OCI-LY3 (cell line): ENCODE data around the gene ESR1.

ENCODE experiments used
- CTCF ChIP-seq: fragments of 200-600, 300-600 bp; sonication (generic); IDR thresholded peaks from 2 replicates; pipeline ENCODE4 v1.5.1; 2014; ENCODE audit warnings: antibody characterized with exemption, low read length, low read depth
- EZH2phosphoT487 ChIP-seq: fragments of 200-600 bp; shearing (Covaris generic); IDR thresholded peaks from 2 replicates; pipeline ENCODE4 v1.6.1; 2018; ENCODE audit warnings: antibody characterized with exemption, mixed run types, low read depth

GRCh38 chr6:151916680-151917164, 109.2 kb downstream of the ESR1 start:
- no peak for TF ChIP-seq CTCF
- no peak for TF ChIP-seq EZH2phosphoT487
